Adrenal gland (tissue), 19 donors: ENCODE data around the gene GLCCI1. TPM values are rescaled to one million over a fixed set of nuclear protein-coding genes. Genes with fewer than 3 reads are reported as not detected.
A peak's percentile ranks its signal among the peaks of the same experiment; 100 is the strongest.

Experiments used
- DNase-seq, 7 donors: peaks; one replicate each; pipeline ENCODE4 v3.0.0-alpha.2; 2019 to 2020
- H3K27ac ChIP-seq, 5 donors: fragments of 200-600 bp; sonication (generic) in 4 of 5; 1 replicate in 3 of 5; 2 replicates in 2 of 5; pipeline versions ENCODE4 v1.5.1 to v1.8.0; 2016 to 2020; ENCODE audit warnings: mild to moderate bottlenecking in 1 of 5
- H3K27me3 ChIP-seq: fragments of 200-600 bp; 2 replicates; pipeline ENCODE4 v1.8.0; 2021
- H3K36me3 ChIP-seq, 2 donors: fragments of 200-600 bp; replicated peaks in 1 of 2; 1 replicate in 1 of 2; 2 replicates in 1 of 2; pipeline versions ENCODE4 v1.5.1 to v1.8.0; 2018 to 2022
- H3K4me1 ChIP-seq, 2 donors: fragments of 200-600 bp; replicated peaks in 1 of 2; 1 replicate in 1 of 2; 2 replicates in 1 of 2; pipeline versions ENCODE4 v1.5.1 to v1.8.0; 2018 to 2021
- H3K4me3 ChIP-seq, 4 donors: fragments of 200-600 bp; sonication (generic) in 3 of 4; one replicate each; pipeline ENCODE4 v1.5.1; 2016 to 2018
- H3K9me3 ChIP-seq, 3 donors: fragments of 200-600 bp; sonication (generic) in 1 of 3; replicated peaks in 1 of 3; 1 replicate in 2 of 3; 2 replicates in 1 of 3; pipeline versions ENCODE4 v1.5.1 to v1.8.0; 2016 to 2021
- POLR2A ChIP-seq, 2 donors: fragments of 450-650 bp; IDR thresholded peaks; one replicate each; pipeline ENCODE4 v1.6.1; 2017; ENCODE audit warnings: antibody characterized with exemption in 2 of 2, mild to moderate bottlenecking in 2 of 2, moderate library complexity in 1 of 2
- WGBS, 4 donors: extraction: QIAGEN DNeasy Blood & Tissue Kit in 2 of 4; methylation state at CpG; one replicate each; pipeline versions ENCODE4 v1.1.5 to v1.1.7; 2013 to 2017; 5-methylcytosine and 5-hydroxymethylcytosine counted together
- intact Hi-C, 2 donors: fragments of 100-400 bp; cut with DNase I; formaldehyde crosslinking; loops; one replicate each; pipeline versions ENCODE4 v1.14.1 to v1.15.0; 2022 to 2023
- long read RNA-seq, 10 donors: library from polyadenylated mRNA in 3 of 10; unstranded in 2 of 10; stranded (forward) in 1 of 10; transcript quantifications; one replicate each; pipeline ENCODE4 v2.0.0 and lab custom pipeline, GENCODE V29; 2021 to 2026
- polyA plus RNA-seq, 3 donors: library from polyadenylated mRNA; stranded (reverse); fragments of 200-250 nt in 2 of 3; fragments of 350-450 nt in 1 of 3; fragmentation: Illumina TruSeq in 1 of 3; extraction: RNeasy Lipid Tissue Mini Kit (QIAGEN cat#74804) in 1 of 3; gene quantifications; one replicate each; pipeline ENCODE4 v1.2.3, GENCODE V29; 2013 to 2014
- total RNA-seq, 9 donors: library from RNA; depleted of rRNA in 4 of 9; stranded (reverse); fragments of >200 nt in 4 of 9; fragments of 120-200 nt in 1 of 9; fragmentation: NEBNext Ultra II Directional in 1 of 9; extraction: Animal tissue kit (Norgen Biotek cat#: 25700) in 1 of 9; gene quantifications; one replicate each; pipeline versions ENCODE4 v1.1.0 to v1.2.4, GENCODE V29; 2013 to 2023
- TF ChIP-seq, protein P1 (sequence below), 6 experiments: fragments of 450-650 bp in 4 of 6; fragments of 200-600 bp in 2 of 6; sonication (generic) in 1 of 6; IDR thresholded peaks; 1 replicate in 5 of 6; 2 replicates in 1 of 6; pipeline versions ENCODE4 v1.5.1 to v1.8.0; 2016 to 2021; ENCODE audit warnings: antibody characterized with exemption in 6 of 6, mild to moderate bottlenecking in 2 of 6, moderate library complexity in 1 of 6
- donor health status: healthy with polysubstance abuse.
- donor health status: Bipolar disorder and iron deficiency.
- donor health status: DM: yes; HTN: yes; CAD: no.
- donor health status: DM: no; HTN: no; CAD: no.
- donor health status: DM: no; HTN: no; CAD: no.
- donor health status: DM: yes; HTN: yes; CAD: no.

Gene GLCCI1
- total RNA-seq (10 to 100 TPM in 4 of 9 donors, 1 to 10 TPM in 5; 2.4 to 23.6 (median 9.0) TPM), polyA plus RNA-seq (1 to 10 TPM; 3.8 to 7.6 (median 7.2) TPM)
- long read RNA-seq, donor 1 = 0 reads
- long read RNA-seq, donor 2 = 0 reads
- long read RNA-seq, donor 3 = 0 reads
- long read RNA-seq, donor 4, partial matches to known transcripts = 0 of 1 reads
- long read RNA-seq, donor 4, other reads (novel, unspliced or antisense) = 1 of 1 reads
- long read RNA-seq, donor 5, full-length matches to known transcripts = 1 of 11 reads
- long read RNA-seq, donor 5, partial matches to known transcripts = 1 of 11 reads
- long read RNA-seq, donor 5, other reads (novel, unspliced or antisense) = 9 of 11 reads
- long read RNA-seq, donor 6, partial matches to known transcripts = 0 of 1 reads
- long read RNA-seq, donor 6, other reads (novel, unspliced or antisense) = 1 of 1 reads
- long read RNA-seq, donor 7 = 0 reads
- long read RNA-seq, donor 8 = 0 reads
- long read RNA-seq, donor 9 = 0 reads
- long read RNA-seq, donor 10, partial matches to known transcripts = 0 of 1 reads
- long read RNA-seq, donor 10, other reads (novel, unspliced or antisense) = 0 of 1 reads

DNA sequence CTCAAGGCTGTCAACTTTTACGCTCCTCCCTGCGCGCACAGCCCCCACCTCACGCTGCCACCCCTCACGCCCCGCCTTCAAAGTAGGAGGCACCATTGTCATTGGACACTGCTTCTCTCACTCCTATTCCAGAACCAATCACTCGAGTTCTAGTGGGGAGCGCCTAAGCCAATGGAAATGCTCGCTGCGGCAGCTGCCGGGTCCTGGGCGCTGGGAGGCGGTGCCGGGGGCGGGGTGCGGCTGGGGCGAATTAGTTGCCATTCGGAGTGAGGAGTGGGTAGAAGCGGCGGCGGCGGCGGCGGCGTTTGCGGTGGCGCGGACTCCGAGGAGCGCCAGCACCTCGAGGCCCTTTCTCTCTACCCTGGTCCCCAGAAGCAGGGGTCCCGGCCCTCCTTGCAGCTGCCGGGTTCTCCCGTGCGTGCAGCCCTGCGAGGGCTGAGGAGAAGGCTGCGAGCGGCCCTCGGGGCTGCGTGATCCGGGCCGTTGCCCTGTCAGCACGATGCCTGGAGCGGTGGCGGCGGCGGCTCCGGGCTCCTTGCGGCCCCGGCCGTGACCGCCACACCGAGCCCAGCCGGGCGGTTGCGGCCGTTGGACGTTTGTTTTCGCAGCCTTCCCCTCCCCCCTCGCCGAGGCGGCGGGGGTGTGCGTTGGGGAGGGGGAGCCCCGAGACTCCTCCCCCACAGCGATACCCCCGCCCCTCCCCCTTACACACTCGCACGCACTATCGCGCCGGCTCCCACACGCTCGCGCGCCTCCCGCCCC is at the start of gene GLCCI1:
Gene GLCCI1 (plus strand): TSS at position 253 of the 762 bp plus-strand sequence. CDS start 555 bp downstream, outside the sequence.
- H3K4me3 ChIP-seq = peak within 1 kb of the TSS; percentile 62 to 98 (median 84)
- no peaks in the 10 kb centered on the region for H3K27me3 ChIP-seq
- peak; percentile 96 to 99 (median 97) for DNase-seq
- WGBS, 4 donors = 0 to 1% (median 0%) methylated on average over 12 to 75 of the region's 77 CpGs
- TF ChIP-seq POLR2A (IDR thresholded peaks at IDR 0.05) = peak; percentile 71 to 93
- TF ChIP-seq, protein P1, sequence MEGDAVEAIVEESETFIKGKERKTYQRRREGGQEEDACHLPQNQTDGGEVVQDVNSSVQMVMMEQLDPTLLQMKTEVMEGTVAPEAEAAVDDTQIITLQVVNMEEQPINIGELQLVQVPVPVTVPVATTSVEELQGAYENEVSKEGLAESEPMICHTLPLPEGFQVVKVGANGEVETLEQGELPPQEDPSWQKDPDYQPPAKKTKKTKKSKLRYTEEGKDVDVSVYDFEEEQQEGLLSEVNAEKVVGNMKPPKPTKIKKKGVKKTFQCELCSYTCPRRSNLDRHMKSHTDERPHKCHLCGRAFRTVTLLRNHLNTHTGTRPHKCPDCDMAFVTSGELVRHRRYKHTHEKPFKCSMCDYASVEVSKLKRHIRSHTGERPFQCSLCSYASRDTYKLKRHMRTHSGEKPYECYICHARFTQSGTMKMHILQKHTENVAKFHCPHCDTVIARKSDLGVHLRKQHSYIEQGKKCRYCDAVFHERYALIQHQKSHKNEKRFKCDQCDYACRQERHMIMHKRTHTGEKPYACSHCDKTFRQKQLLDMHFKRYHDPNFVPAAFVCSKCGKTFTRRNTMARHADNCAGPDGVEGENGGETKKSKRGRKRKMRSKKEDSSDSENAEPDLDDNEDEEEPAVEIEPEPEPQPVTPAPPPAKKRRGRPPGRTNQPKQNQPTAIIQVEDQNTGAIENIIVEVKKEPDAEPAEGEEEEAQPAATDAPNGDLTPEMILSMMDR (IDR thresholded peaks at IDR 0.05) = no peak
- intact Hi-C loops = no loop called here
- H3K4me1 ChIP-seq = peaks cover 3 to 30% of the 10 kb centered on the region in 2 donors
- no peaks in the 10 kb centered on the region for H3K36me3 ChIP-seq
- H3K9me3 ChIP-seq = no peaks in the 10 kb centered on the region
- peak within 1 kb of the TSS; percentile 69 to 96 (median 92) for H3K27ac ChIP-seq

DNA sequence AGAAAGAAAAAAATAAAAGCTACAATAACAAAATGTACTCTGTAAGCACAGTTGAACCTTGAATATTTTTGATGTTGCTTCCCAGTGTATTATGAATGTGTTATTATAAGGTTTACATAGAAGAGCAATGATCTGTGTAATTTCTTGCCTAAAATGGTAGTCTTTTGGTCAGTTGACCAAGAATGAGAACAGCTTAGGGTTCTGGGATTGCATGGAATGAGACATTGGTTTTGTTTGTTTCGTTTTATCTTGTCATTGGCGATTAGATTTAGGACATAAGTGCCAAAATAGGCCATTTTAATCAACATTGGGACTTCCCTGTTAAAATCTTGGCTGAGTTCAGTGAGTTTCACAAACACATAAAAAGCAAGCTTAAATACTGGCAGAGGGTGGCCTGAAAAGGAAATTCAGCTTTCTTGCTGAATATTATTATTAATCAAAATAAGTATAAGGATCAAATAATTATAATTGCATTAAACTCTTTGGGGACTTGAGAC is 49.1 kb upstream of the GLCCI1 start:
- intact Hi-C loops = no loop called here
- Histone ChIP-seq H3K4me1 (no peaks in the 10 kb centered on the region), H3K27me3 (no peaks in the 10 kb centered on the region), H3K36me3 (no peaks in the 10 kb centered on the region), H3K4me3 (no peak overlapping the region), H3K9me3 (no peaks in the 10 kb centered on the region), H3K27ac (no peak overlapping the region)
- no peak for DNase-seq
- WGBS, 4 donors = 74 to 87% (median 79%) methylated on average over 2 of the region's 2 CpGs
- TF ChIP-seq, protein P1 (IDR thresholded peaks at IDR 0.05) = no peak
- TF ChIP-seq POLR2A (IDR thresholded peaks at IDR 0.05) = no peak

DNA sequence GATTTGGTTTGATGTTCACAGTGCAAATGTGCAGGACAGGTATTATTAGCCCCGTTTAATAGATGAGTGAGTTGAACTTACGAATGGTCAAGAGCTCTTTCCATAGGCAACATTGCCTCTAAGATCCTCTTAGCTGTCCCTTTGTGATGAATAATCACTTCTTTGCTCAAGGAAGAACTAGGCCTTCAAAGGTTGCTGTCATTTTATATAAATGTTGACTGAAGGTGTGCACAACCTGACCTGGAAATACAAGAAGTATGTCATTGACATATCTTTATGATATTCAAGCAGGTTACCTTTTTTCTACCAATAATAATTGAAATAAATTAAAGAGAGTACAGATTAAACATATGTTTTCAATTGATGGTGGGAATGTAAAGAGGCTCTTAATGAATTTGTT is 48.5 kb upstream of the GLCCI1 start:
- H3K9me3 ChIP-seq = no peaks in the 10 kb centered on the region
- no peaks in the 10 kb centered on the region for H3K4me1 ChIP-seq
- H3K4me3 ChIP-seq = no peak overlapping the region
- H3K36me3 ChIP-seq = no peaks in the 10 kb centered on the region
- intact Hi-C loops = no loop called here
- H3K27ac ChIP-seq = no peak overlapping the region
- no peak for DNase-seq
- TF ChIP-seq, protein P1 (IDR thresholded peaks at IDR 0.05) = no peak
- TF ChIP-seq POLR2A (IDR thresholded peaks at IDR 0.05) = no peak
- H3K27me3 ChIP-seq = no peaks in the 10 kb centered on the region
- WGBS, 4 donors = 68 to 75% (median 73%) methylated on average over 2 of the region's 2 CpGs

DNA sequence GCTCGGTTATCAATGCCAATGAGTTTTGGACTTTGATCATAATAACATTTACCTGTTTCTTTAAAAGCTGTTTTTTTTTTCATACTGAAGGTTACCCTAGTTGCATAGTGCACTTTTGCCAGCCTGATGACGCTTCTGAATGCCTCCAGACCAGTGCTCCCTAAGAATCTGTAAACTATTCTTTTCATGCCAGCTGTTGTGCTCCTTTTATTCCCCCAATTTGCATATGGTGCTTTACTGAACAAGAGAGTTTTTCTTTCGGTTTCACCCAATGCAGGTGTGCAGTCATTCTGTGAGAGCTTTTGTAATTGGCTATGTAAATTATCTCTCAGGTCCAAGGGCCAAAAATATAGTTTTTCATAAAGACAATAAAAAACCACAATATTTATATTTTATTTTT is 48.1 kb upstream of the GLCCI1 start:
- DNase-seq = no peak
- Histone ChIP-seq H3K4me3 (no peak overlapping the region), H3K4me1 (no peaks in the 10 kb centered on the region), H3K27ac (no peak overlapping the region), H3K27me3 (no peaks in the 10 kb centered on the region), H3K9me3 (no peaks in the 10 kb centered on the region), H3K36me3 (no peaks in the 10 kb centered on the region)
- TF ChIP-seq, protein P1 (IDR thresholded peaks at IDR 0.05) = no peak
- TF ChIP-seq POLR2A (IDR thresholded peaks at IDR 0.05) = no peak
- intact Hi-C loops = no loop called here
- WGBS, 4 donors = 87 to 95% (median 92%) methylated on average over 3 of the region's 3 CpGs
